HL-60/S4 treated with phorbol 12-myristate 13-acetate at 8.2 ng/mL for 4 days and 3 days (cell line): ENCODE results near the gene STS.

Experiments used
- in situ Hi-C: fragments of 300-500 bp; cut with MboI; formaldehyde crosslinking; loops from 2 replicates; pipeline ENCODE4 v1.15.0; 2022; ENCODE audit warnings: low sequenced_read_pairs

The STS gene

DNA sequence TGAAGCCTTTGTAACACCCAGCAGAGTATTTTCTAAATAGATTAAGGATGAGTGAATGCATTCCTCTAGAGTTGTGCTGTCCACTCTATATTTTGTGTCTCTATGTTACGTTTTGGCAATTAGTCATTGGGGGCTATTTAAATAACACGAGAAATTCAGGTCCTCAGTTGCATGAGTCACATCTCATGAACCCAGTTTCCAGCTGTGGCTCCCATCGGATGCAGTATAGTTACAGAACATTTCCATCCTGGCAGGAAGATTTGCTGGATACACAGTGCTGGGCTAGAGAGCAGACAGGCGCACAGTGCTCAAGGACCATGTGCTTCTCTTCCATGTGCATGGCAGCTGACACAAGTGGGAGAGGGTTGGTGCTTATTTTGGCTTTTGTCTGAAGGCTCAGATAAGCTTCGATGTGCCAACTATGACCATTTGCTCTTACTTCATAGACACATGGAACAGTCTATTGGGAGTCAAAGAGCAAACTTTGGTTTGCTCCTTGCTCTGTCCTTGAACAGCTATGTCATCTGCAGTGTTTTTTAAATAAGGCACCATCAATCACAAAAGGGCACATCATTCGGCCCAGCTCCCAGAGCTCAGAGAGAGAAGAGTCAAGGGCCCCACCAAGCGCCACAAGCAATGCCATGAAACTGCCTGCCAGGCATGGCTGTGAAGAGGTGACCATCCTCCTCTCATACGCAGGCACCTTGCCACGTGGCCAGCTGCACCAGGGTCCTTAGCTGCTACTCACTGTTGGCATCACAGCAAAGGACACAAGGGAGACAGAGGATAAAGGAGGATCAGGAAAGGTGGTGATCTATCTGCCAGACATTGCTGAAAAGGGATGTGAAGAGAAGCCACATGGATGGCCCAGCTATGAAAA lies 8.1 kb upstream of the STS start:
- in situ Hi-C loops: no loop called here

DNA sequence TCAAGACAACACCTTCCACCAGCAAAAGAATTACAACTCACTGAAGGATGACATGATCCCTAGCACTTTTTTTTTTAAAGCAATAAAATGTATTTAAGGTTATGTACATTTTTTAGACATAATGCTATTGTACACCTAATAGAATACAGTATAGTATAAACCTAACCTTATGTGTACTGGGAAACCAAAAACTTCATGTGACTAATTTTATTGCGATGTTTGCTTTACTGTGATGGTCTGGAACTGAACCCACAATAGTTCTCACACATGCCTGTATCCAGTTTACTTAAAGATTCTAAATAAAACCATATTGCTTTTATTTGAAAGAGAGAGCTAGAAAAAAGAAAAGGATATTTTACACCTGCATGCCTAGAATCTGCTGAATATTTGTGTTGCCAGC lies 4.4 kb upstream of the STS start:
- in situ Hi-C loops: no loop called here

DNA sequence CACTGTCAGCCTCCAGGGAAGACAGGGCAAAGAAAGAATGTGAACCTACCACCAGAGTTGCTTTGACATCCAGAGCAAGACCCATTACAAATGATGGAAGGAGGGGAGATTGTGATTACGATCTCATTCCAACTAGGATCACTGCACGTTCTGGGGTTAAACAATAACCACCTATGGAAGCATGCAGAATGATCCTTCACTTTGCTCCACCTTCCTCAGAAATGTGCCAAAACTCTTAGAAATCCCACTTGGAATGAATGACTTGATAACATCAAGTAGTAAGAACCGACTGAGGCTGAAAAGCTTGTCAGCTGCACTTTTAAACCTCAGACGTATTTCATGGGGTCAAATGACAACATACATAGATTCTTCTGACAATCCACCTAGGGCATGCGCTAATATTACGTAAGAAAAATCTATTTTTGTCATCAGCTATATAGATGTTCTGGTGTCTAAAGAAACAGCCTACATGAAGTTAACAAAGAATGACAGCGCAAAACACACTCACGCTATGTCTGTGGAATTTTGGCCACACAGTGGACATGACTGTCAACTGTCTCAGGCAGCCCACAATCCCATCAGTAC lies 3.5 kb upstream of the STS start:
- in situ Hi-C loops: no loop called here

DNA sequence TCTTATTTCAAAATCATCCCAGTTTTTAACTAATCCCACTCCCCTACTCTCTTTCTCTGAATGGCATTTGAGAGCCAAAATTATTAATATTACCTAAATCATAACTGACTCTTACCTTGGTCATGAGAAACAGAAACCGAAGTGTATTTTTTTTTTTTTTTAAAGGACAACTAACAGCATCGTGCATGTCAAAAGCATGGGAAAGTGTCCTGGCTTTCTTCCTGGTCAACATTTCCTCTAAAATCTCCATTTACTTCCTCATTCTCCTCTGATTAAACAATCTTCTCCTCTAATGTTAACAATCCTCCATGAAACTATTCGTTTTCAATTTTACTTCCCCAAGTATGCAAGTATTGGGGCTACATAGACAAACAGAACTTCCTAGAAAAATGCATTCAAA lies 2.1 kb upstream of the STS start:
- in situ Hi-C loops: no loop called here

DNA sequence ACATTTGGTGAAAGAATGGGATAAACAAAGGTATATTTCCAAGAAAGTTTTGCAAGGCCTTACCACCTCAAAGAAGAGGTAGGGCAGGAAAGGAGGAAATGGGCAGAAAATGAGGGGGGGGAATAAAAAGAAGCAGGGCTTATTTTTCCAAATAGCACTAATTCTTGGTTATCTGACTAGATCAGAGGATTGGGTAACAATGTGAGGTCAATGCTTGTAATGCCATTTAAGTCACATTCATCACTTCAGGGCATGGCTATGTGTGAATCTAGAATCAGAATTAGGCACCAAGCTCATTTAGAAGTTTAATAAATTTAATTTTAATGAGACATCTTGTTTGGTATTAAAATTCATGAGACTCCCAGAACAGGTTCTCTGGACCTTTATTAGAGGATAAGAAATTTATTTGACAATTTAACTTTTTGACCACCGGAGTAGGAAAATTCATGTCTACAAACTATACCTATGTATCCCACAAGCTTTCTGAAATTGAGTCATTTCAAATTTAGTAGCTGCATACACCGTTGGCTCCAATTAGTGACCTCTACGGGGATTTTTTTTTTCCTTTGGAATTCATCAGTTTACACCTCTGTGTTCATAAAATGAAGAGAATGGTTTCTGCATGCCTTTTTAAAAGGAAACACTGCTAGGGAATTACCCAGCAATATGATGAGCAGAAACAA lies 1.4 kb upstream of the STS start:
- in situ Hi-C loops: no loop called here

DNA sequence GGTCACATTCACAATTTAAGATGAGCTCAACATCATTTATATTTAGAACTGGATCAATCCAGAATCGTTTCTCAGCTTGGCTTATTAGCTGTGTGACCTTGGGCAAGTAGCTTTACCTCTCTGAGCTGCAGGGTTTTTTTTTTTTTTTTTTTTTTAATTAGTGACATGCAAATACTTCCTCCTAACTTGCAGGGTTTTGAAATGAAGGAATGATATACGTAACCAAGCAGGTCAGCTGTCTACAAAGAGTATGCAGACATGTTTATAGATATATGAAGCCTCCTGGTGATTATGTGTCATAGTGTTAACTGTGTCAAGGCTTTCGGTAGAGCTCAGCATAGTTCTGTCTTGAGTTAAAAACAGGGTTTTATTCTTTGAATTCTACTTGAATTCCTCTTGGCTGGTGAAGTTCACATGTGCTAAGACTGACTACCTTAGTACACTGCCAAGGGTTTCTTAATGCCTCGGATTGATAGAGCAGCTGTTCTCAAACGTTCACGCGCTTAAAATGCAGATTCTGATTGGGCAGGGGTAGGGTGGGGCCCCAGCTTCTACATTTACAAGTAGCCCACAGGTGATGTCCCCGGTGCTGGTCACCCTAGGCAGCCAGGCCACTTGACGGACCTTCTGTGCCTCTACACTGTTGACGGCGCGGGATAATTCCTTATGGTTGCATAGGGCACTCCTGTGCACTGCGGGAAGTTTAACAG lies 654 bp upstream of the STS start:
- in situ Hi-C loops: no loop called here

DNA sequence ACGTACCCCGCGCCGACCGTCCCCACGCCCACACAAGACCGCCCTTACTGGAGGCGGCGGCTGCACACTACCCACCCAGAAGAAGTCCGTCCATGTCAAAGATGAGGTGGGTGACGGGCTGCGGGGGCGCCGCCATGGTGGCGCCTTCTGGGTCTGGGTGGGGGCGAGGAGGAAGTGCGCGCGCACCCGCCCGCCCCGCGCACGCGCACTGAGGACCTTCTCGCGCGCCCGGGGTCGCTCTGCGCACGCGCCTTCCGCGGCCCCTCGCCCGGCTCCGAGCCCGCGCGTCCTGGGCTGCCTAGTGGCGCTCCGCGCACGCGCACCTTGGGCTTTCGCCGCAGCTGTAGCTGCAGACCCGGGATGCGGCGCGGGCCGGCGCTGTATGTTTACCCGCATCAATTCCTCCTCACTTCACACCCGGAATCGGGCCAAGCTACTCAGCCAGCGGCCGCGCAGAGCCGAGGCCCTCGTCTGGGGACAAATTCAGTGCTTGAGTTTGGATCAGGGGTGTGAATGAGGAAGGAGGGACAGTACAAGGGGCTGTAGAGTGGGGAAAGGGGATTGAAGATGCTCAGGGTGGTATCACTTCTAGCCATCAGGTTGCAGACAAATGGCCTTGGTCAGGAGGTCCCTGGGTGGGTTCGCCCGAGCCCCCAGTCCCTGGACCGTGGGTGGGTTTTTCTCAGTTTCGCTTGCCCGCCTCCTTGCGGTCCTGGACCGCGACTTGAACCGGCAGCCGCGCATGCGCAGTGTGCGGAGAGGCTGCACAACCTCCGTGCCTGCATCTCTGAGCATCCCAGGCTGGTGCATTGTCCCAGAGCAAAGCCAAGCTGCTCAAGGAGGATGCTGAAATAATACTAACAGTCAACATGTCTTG lies 704 bp downstream of the STS start, which contains the start of gene PUDP:
PUDP (minus strand) TSS at position 176 of the 877 bp plus-strand sequence; CDS start at position 136, 40 bp downstream.
- in situ Hi-C loops: no loop called here

DNA sequence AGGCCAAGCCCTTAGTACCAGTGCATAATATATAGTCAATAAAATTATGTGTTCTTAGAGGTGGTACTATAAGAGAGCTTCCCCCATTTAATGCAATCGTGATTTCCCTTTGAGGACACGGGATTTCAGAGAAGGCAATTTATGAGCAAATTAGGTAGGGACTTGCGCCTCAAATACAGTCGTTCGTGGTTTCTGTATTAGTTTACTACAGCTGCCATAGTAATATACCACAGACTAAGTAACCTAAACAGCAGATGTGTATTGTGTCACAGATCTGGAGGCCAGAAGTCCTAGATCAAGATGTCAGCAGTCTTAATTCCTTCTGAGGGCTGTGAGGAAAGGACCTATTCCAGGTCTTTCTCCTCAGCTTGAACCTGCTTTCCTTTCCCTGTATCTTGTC lies 1.9 kb downstream of the STS start:
- in situ Hi-C loops: no loop called here

DNA sequence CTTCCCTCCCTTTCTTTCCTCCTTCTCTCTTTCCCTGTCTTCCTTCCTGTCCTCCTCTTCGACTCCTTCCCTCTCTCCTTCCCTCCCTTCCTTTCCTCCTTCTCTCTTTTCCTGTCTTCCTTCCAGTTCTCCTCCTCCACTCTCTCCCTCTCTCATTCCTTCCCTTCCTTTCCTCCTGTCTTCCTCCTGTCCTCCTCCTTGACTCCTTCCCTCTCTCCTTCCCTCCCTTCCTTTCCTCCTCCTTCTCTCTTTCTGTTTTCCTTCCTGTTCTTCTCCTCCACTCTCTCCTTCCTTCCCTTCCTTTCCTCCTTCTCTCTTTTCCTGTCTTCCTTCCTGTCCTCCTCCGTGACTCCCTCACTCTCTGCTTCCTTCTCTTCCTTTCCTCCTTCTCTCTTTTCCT lies 5.7 kb downstream of the STS start:
- in situ Hi-C loops: no loop called here

DNA sequence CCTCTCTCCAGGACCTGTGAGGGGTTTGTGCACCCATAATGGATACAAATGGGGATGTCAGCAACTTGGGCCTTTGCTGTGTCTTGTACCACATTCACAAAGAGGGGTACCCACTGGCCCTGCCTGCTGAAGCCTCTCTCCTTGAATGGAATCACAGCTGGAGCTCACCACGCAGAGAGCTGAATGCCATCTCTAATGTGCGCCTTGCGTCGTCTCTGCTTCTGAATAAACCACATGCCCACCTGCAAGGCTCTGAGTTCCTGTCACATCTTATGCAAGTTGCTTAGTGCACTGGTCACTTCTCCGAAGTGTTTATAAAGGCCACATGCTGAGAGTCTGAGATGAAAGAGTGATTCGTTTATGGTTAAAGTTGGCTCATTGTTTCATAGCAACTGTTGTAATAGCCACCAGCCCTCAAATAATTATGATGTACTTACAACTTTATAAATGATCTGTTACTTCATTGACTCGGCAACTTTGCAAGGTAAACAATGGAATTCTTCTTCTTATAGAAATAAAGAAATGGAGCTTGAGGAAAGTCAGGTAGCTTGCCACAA lies 6.6 kb downstream of the STS start:
- in situ Hi-C loops: no loop called here

DNA sequence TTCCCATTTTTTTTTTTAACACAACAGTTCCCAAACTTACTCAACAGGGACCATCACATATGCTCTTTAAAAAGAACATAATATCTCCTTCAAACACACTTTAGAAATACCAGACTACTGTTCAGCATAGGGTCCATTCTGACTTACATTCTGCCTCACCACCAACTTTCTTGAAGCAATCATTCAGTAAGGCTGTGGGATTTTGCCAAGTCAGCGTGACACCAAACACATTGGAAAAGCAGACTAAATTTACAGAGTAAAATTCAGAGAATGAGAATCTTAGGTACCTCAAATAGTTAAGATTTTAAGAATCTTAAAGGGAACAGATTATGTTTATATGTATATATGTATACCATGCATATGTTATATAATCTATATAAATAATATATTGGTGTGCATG lies 7.7 kb downstream of the STS start:
- in situ Hi-C loops: no loop called here

DNA sequence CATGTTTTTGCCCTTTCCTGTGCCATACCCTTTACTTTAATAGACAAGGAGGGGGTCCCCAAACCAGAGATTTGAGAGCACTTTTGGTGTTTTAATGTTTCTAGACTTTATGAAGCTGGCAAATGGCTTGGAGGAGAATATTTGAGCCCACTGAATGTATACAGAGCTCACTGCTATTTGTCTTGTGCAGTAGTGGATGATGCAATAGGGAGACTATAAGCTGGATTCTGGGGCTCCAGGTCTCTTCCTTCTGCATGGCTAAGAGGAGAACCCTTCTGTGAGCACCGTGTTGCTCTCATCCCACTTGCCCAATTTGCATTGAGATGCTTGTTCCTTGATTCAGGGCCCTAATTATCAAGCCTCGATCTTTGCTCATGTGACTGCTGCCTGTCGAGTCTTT lies 9.4 kb downstream of the STS start:
- in situ Hi-C loops: no loop called here

DNA sequence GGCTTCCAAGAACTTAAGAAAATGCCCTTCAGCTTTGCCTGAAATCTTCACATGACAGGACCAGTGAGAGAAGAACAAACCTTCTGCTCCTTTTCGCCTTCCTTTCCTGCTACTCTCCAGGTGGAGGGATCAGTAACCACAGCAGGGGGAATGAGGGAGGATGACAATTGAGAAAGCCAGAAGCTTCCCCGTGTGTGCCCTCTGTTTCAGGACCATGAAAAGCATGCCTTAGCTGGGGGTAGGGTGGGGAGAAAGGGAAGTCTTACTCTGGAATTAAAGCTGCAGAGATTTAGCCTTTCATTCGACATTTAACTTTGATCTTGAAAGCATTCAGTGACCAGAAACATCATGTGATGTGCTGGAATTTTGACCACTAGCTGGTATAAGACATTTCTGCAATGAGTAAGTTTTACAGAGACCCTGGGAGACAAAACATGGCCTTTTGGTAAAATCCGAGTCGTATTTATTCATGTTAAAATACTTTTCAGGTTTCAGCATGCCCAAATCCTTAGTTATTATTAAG lies 11.0 kb downstream of the STS start:
- in situ Hi-C loops: no loop called here

DNA sequence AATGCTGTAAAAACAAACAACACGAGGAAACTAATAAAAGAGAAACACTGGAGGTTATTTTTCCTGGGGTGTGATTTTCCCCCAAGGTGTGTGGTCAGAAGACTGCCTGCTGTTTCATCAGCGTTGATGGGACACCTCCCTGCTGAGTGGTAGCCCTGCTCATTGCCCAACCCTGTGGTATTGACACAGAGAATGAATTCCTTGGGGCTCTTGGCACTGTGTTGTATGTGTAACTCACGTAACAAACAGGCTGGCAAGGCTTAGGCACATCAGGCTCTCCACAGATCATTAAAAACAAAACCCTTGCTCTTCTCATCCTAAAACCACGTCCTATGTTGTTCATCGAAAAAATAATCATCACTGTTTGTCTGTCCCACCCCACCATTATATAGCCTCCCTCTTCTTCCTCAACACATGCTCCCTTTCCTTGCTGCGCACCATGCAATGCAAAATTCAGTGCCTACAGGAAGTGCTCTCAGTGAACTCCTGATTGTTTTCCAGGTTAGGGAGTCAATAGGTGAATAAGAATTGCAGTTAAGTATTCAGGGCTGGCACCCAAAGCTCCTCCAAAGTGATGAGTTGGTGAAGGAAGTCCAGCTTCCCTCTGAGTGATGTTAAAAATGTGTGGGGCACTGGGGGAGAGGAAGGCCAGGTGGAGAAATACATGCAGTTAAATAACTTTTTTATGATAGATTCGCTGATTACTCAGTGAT lies 11.8 kb downstream of the STS start:
- in situ Hi-C loops: no loop called here

DNA sequence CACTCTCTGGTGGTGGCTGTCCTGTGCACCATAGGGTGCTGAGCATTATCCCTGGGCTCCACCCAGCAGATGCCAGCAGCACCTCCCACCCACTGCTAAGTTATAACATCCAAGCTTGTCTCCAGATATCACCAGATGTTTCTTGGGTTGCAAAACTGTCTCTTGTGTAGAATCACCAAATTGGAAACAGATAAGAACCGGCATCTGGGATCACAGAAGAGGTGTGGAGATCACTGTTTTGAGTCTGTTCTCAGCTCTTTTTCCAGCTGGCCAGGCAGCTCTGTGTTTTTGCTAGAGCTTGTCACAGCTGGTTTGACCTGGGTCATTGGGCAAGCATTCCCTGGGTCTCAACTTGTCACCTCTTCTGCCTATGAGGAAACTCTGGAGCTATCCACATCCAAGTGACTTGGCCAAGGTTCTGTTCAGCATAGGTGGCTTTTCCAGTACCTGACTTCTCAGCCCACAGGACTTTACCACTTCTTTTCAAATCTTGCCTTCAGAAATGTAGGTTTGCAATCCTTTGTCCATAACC lies 15.7 kb downstream of the STS start:
- in situ Hi-C loops: no loop called here

DNA sequence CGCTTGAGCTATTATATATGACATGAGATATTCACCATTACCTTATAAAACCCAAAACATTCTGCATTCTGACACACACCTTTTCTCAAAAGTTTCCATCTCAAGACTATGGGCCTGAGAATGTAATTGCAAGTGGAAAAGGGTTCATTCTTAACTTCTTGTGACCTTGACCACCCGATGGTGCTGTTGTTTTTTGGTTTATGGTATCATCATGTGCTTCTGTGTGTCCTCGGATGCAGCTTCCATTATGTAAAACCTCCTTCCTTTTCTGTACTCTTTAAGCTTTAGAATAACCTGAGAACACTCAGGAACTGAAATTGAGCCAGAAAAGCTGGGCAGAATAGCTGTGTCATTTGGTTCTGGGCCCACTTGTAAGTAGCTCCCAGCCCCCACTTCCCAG lies 16.7 kb downstream of the STS start:
- in situ Hi-C loops: no loop called here

DNA sequence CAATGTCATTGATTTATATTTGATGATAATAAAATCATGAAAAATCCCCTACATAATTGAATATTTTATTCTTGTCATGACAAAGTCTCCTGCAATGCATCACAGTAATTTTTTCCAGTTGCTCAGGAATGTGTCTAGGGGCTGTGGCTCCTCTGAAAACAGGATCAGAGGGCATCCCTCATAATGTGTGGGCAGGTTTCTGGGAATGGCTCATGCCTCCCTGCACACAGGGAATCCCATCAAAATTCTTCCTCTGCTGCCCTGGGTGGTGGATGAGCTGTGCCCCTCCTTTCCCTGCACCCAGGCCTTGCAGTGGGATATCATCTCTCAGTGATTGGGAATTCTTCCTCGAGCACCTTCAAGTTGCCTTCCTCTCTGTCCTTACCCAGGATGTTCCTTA lies 20.9 kb downstream of the STS start:
- in situ Hi-C loops: no loop called here

DNA sequence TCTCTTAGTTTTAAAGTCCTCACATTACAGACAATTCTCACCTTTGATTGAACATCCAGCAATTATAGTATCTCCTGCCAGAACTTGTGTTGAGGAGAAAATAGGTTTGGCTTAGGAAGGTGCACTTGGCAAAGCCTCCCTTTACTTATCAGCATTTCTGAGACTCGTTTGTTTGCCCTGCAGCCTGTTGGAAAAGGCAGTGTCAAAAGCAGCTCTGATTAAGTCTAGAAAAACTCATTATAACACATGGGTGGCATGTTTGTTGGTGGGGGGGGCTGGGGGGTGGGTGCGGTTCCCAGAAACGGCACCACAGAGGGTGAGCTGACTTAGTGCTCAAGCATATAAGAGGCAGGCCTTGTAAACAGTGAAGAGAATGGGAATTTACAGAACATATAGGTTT lies 22.1 kb downstream of the STS start:
- in situ Hi-C loops: no loop called here

DNA sequence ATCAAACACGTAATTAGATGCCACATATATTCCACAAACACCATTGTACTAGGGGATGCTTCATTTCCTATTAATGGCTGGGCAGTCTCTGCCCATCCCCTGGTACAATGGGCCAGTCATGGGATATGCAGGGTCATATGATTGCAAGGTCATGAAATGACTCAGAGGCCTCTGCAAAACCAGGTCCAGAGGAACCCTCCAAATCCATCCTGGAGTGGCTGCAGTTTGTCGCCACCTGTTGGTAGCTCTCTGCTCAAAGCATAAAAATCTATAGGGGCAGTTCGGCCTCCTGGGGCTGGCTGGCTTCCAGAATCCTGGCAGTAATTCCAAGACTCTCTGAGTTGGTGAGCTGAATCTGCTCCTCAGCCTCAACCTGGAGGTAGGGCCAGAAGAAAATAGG lies 23.4 kb downstream of the STS start:
- in situ Hi-C loops: no loop called here
